Omental fat pad (tissue), 4 donors: ENCODE results near the gene C1QTNF9. TPM values are rescaled to one million over a fixed set of nuclear protein-coding genes. Genes with fewer than 3 reads are reported as not detected.
"Not testable (repeated sequence)": the region's sequence is repeated elsewhere in the genome, so short reads cannot be mapped to it uniquely, and the experiment has no call there.

Experiments
- ATAC-seq: fragments of 150-250 bp; one replicate; pipeline ENCODE4 v1.9.1; 2016; ENCODE audit warnings: mild to moderate bottlenecking, moderate library complexity; ENCODE audit not compliant: low FRiP score
- DNase-seq: peaks from one replicate; pipeline ENCODE4 v3.0.0-alpha.2; 2019; ENCODE audit warnings: low spot score
- total RNA-seq, 4 donors: library from RNA; depleted of rRNA; stranded (reverse); fragments of >200 nt; gene quantifications; one replicate each; pipeline ENCODE4 v1.1.0, GENCODE V29; 2016
- TF ChIP-seq, protein P1 (sequence below), 3 donors: fragments of 450-650 bp; IDR thresholded peaks; one replicate each; pipeline ENCODE4 v1.5.1; 2016 to 2017; ENCODE audit warnings: antibody characterized with exemption in 3 of 3, mild to moderate bottlenecking in 3 of 3, moderate library complexity in 2 of 3

C1QTNF9 gene
- total RNA-seq, 4 donors from 2014 or later: 0.48 to 0.79 (median 0.69) TPM; not detected in 1

DNA sequence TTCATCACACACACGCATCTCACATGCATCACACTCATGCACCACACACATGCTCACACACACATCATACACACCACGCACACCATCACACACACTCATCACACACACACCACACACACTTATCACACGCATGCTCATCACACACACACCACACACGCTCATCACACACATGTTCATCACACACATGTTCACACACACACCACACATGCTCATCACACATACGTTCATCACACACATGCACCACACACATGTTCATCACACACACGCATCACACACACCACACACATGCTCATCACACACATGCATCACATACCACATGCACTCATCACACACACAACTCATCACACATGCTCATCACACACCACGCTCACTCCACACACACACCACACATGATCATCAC is 46.9 kb downstream of the C1QTNF9 start:
- ATAC-seq (no peak), DNase-seq (no peak)
- TF ChIP-seq, protein P1, sequence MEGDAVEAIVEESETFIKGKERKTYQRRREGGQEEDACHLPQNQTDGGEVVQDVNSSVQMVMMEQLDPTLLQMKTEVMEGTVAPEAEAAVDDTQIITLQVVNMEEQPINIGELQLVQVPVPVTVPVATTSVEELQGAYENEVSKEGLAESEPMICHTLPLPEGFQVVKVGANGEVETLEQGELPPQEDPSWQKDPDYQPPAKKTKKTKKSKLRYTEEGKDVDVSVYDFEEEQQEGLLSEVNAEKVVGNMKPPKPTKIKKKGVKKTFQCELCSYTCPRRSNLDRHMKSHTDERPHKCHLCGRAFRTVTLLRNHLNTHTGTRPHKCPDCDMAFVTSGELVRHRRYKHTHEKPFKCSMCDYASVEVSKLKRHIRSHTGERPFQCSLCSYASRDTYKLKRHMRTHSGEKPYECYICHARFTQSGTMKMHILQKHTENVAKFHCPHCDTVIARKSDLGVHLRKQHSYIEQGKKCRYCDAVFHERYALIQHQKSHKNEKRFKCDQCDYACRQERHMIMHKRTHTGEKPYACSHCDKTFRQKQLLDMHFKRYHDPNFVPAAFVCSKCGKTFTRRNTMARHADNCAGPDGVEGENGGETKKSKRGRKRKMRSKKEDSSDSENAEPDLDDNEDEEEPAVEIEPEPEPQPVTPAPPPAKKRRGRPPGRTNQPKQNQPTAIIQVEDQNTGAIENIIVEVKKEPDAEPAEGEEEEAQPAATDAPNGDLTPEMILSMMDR (IDR thresholded peaks at IDR 0.05): no peak

DNA sequence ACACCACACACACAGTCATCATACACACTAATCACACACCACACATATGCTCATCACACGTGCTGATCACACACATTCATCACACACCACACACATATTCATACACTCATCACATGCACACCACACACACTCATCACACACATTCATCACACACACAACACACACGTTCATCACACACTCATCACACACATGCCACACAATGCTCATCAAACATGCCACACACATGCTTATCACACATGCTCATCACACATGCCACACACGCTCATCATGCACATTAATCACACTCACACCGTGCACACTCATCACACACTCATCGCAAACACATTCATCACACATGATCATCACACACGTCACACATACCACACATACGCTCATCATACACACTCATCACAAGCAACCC is 47.5 kb downstream of the C1QTNF9 start:
- no peak for ATAC-seq
- TF ChIP-seq, protein P1 (IDR thresholded peaks at IDR 0.05): no peak
- DNase-seq: no peak

DNA sequence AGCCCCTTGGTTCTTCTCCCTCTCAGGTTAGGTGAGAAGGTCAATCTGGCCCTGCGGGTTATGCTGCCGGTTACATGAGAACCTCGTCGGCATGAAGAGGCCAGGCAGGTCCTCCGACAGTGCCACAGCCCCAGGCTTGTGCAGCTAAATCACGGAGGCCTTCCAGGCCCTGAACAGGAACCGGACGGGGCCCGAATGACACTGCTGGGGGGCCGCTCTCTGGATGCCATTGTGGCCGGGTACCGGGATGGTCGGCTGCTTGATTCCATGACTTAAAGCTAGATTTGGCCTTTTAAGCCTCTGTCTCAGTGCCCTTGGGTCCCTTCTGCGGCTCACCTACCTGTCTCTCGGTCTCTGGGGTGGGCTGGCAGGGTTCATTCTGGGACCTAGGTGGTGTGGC is 48.4 kb downstream of the C1QTNF9 start:
- no peak for ATAC-seq
- TF ChIP-seq, protein P1 (IDR thresholded peaks at IDR 0.05): no peak
- DNase-seq: no peak

DNA sequence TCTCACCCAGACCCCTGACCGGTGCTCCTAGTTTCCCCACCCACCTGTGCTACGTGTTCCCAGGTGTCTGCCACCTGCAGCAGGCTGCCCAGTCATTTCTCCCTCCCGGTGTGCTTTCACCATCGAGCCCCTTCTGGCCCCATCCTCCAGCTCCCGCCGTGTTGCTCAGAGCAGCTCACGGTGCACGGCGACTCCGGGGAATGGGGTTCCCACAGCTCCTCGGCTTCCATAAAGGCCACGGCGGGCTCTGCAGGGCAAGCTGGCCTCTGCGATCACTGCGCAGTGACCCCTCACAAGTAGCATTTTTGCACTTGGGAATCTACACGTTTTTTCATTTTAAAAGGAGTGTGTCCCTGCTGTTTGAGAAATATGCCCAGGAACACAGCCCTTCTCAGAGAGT is 49.5 kb downstream of the C1QTNF9 start:
- ATAC-seq: peak; percentile 8

DNA sequence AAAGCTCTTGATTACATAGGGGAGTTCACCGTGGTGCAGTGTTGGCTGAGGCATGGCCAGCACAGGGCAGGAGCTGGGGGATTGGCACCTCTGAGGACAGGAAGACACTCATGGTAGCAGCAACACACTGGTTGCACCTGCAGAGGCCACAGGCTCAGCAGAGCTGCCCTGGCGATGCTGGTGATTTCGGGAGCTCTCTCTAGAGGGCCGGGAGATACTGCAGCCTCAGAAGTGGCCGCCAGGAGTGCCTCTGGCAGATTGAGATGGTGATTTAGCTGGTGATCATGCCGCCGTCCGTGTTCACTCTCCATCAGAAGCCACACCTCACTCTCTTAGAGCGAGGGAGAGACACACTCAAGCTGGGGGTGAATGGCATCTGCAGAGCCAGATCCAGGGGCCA is 49.9 kb downstream of the C1QTNF9 start:
- not testable (repeated sequence) for ATAC-seq, DNase-seq

More for the DNA sequence above, 49.5 kb downstream of the C1QTNF9 start:
- DNase-seq: not testable (repeated sequence)

DNA sequence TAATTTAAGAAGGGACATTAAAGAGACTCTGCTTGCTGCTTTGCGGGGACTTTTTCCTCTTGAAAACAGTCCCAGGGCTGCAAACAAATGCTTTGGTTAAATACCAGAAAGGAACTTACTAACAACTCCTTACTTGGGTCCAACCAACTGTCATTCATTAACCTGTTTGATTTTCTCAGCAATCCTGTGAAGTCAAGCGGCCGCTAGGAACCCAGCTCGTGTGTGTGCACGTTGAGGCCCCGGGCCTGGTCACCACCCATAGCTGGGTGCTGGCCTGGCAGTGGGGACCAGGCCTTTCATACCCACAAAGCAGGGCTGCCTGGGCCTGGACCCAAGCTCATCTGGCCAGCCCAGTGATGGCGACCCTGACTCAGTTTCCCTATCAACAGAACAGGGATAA is 50.7 kb downstream of the C1QTNF9 start:
- ATAC-seq (no peak), DNase-seq (no peak)
- TF ChIP-seq, protein P1 (IDR thresholded peaks at IDR 0.05): no peak

DNA sequence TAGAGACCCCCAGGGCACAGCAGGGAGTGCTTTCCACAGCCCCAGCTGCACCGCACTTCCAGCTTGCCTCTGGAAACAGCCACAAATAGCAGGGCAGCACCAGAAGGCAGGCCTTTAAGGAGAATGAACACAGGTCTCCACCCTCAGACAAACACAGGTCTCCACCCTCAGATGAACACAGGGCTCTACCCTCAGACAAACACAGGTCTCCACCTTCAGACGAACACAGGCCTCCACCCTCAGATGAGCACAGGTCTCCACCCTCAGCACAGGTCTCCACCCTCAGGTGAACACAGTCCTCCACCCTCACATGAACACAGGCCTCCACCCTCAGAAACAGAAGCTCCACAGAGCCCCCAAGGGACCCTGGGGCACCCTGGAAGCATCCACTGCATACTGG is 51.7 kb downstream of the C1QTNF9 start:
- DNase-seq: no peak
- TF ChIP-seq, protein P1 (IDR thresholded peaks at IDR 0.05): no peak
- no peak for ATAC-seq

DNA sequence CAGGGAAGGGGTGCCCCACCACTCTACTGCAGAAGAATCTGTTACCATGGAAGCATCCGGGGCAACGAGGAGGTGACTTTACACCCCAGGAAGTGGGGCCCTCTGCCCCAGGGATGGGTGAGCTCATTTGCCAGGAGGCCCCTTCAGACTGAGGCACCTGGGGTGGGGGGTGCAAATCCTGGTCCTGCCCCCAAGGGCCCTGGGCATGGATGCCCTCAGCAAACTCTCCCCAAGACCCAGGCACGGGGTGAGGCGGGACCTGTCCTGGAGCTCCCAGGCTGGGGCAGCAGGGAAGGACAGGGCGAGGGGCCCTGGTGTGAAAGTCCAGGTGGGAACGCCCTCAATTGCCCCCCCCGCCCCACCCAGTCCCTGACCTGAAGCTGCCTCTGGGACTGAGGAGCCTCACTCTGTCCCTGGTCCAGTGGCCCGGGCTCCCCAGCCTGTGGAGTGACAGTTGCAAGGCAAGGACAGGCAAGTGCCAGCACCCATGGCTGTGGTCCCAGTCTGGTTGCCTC is 52.5 kb downstream of the C1QTNF9 start:
- DNase-seq: no peak
- no peak for ATAC-seq
- TF ChIP-seq, protein P1 (IDR thresholded peaks at IDR 0.05): no peak
